Esophagus muscularis mucosa (tissue), 3 donors: Measurements from ENCODE around the gene TIMMDC1.

ENCODE experiments used
- CTCF ChIP-seq, 3 experiments: fragments of 200-600 bp in 2 of 3; fragments of 450-650 bp in 1 of 3; sonication (generic) in 2 of 3; IDR thresholded peaks; one replicate each; pipeline ENCODE4 v1.5.1; 2017 to 2019; ENCODE audit warnings: antibody characterized with exemption in 3 of 3, mild to moderate bottlenecking in 2 of 3, moderate library complexity in 1 of 3
- POLR2A ChIP-seq: fragments of 450-650 bp; IDR thresholded peaks from one replicate; pipeline ENCODE4 v1.6.1; 2017; ENCODE audit warnings: antibody characterized with exemption, moderate library complexity, mild to moderate bottlenecking, low read depth

DNA sequence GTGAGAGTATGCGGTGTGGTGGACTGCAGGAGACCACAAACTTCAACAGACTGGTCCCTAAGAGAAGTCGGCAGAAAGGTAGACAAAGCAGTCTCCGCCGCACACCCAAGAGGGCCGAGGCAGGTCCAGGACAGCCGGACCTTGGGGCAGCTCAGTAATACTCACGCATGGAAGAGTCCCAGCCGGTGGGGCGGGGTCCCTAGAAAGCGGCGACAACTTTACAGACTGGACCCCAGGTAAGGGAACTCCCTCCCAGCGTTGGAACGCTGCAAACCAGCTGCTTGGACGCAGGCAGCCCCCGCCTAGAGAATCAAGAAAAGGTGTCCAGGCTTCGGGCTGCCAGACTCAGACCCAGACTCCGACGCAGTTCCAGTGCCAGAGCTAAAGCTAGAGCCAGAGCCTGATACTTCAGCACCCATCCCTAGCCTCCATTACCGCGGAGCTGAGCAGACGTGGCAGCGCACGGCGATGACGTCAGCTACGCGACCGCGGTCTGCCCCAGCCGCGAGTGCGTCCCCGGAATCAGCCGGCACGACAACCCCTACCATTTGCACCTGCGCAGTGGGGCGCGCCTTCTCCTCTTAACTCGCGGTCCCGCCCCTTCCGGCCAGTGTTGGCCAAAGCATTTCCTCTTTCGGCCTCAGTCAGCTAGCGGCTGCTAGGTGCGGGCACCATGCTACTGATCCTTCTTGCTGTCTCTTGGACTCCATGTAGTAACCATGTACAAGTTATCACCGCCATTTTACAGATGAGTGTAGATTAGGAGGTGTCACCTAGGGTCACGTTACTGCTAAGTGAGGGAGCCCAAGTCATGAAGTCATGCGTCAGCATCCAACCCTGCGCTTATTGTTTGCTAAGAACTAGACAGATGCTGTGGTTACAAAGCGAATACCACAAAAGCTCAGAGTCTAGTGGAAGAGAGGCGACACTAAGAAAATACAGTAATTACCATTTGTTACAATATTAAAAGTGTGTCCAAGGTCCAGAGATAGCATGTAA is 34.9 kb upstream of the TIMMDC1 start, which contains the start of gene TMEM39A:
- TF ChIP-seq CTCF (IDR thresholded peaks at IDR 0.05) (peak in 2 of 3 experiments; percentile 20 to 25), POLR2A (peak; percentile 77)
